Stimulated activated naive CD8-positive, alpha-beta T cell treated with anti-CD3 and anti-CD28 coated beads, Interleukin-15, Interleukin-2, amounts not matched to agents 100 U/mL and 50 U/mL, for 24 hours (primary cell): Measurements from ENCODE around the gene GRK2.

ENCODE experiments used
- ATAC-seq: fragments of 150-1000 bp; cut with Tn5 transposase; one replicate; pipeline ENCODE4 v1.10.0; 2021
- DNase-seq: peaks from one replicate; pipeline ENCODE4 v3.0.0; 2021

The GRK2 gene

DNA sequence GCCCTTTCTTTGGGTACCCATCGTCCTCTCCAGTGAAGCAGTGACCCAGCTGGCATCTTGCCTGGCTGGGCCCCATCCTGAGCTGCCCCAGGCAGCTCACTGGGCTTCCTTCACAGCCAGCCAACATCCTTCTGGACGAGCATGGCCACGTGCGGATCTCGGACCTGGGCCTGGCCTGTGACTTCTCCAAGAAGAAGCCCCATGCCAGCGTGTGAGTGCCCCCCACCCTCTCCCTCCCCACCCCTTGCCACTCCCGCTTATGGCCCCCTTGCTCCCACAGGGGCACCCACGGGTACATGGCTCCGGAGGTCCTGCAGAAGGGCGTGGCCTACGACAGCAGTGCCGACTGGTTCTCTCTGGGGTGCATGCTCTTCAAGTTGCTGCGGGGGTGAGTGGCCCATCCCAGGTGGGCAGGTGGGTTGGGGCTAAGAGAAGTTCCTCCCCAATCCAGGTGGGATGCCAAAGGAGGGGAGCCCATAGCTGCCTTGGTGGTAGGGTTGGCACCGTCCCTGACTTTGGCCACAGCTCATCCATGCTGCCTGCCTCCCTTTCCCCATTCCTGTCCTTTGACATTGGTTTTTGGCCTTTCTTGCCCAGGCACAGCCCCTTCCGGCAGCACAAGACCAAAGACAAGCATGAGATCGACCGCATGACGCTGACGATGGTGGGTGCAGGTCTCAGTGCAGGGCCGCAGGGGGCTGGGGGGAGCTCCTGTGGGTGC lies 16.0 kb downstream of the GRK2 start:
- DNase-seq (no peak), ATAC-seq (no peak)

DNA sequence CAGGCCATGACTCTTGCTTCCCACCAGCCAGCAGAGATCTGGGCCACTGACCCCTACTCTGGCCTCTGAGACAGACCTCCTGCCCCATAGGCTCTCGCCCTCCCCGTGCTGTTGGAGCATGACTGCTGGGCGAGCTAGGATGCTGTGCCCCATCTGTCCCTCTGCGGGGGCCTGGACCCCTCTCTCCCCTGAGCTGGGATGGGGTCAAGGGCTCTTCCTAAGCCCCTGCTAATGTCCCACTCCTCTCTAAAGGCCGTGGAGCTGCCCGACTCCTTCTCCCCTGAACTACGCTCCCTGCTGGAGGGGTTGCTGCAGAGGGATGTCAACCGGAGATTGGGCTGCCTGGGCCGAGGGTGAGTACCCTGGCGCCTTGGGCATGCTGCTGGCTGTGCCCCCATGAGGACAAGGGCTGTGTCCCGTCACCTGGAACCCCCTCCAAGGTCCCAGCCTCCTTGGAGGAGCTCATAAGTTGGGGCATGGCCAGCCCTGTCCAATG lies 16.7 kb downstream of the GRK2 start:
- DNase-seq (no peak), ATAC-seq (no peak)

DNA sequence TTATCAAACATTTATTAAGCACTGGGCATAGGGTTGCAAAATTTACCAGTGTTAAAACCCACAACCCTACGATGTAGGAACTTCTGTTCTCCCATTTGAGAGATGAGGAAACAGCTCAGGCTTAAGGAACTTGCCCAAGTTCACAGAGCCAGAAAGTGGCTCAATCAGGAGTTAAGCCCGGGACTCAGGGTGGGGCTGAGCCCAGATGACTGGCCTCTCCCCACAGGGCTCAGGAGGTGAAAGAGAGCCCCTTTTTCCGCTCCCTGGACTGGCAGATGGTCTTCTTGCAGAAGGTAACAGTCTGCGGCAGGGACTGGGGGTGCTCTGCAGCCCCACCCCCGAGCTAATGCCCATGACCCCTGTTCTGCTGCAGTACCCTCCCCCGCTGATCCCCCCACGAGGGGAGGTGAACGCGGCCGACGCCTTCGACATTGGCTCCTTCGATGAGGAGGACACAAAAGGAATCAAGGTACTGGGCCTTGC lies 17.2 kb downstream of the GRK2 start:
- ATAC-seq: no peak
- DNase-seq: no peak

DNA sequence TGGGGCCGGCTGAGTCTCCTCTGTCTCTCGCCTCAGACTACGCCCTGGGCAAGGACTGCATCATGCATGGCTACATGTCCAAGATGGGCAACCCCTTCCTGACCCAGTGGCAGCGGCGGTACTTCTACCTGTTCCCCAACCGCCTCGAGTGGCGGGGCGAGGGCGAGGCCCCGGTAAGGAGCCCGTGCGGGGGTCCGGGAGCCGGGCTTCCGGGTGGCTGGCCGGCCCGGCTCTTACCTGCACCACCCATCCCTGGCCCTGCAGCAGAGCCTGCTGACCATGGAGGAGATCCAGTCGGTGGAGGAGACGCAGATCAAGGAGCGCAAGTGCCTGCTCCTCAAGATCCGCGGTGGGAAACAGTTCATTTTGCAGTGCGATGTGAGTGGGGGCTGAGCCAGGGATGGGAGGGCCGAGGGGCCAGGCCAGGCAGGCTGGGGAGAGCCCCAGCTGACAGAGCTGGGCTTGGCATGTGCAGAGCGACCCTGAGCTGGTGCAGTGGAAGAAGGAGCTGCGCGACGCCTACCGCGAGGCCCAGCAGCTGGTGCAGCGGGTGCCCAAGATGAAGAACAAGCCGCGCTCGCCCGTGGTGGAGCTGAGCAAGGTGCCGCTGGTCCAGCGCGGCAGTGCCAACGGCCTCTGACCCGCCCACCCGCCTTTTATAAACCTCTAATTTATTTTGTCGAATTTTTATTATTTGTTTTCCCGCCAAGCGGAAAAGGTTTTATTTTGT lies 18.7 kb downstream of the GRK2 start:
- DNase-seq: no peak
- ATAC-seq: no peak

GRCh38 chr11:67285541-67286498 lies 19.5 kb downstream of the GRK2 start:
- DNase-seq (no peak), ATAC-seq (no peak)

- no peak for ATAC-seq
- peak; percentile 39 for DNase-seq
Measured at GRCh38 chr11:67286621-67287333, 20.5 kb downstream of the GRK2 start.

DNA sequence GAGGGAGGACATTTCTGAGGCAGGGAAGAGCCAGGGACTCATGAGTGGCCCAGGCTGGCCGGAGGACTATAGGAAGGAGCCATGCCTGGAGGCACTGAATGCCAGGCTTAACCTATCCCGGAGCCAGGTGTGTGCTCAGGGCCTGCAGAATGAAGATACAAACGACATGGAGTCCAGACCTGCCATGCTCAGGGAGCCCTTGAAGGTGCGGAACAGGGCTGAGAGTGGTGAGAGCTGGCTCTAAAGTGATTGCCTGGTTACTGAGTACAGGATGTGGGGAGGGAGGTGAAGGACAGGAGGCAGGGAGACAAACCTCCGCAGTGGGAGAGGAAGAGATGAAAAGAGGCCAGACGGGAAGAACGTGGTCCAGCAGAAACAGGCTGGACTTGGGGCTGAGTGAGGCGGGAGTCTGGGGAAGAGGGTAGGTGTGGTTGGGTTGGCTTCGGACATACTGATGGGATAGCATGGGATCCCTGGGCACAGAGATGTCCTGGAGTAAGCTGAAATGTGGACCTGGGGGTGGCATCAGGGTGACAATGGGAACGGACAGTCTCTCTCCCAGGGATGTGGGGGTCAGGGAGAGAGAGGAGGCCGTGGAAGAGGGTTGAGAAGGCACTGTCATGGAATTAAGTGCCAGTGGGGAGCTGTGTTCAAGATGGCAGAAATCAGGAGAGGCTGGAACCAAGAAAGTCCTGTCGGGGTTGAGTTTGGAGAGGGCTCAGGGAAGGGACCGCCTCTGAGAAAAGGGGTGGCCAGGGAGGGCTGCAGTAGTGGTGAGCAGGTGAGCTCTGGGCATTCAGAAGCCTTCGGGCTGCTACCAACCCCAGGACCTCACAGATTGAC lies 21.3 kb downstream of the GRK2 start:
- ATAC-seq: no peak

GRCh38 chr11:67288198-67288451 lies 21.9 kb downstream of the GRK2 start:
- ATAC-seq (no peak), DNase-seq (no peak)

More for the DNA sequence above, 21.3 kb downstream of the GRK2 start:
- DNase-seq: no peak

GRCh38 chr11:67288452-67289225 lies 22.4 kb downstream of the GRK2 start:
- ATAC-seq (peak; percentile 69), DNase-seq (peak; percentile 93)

DNA sequence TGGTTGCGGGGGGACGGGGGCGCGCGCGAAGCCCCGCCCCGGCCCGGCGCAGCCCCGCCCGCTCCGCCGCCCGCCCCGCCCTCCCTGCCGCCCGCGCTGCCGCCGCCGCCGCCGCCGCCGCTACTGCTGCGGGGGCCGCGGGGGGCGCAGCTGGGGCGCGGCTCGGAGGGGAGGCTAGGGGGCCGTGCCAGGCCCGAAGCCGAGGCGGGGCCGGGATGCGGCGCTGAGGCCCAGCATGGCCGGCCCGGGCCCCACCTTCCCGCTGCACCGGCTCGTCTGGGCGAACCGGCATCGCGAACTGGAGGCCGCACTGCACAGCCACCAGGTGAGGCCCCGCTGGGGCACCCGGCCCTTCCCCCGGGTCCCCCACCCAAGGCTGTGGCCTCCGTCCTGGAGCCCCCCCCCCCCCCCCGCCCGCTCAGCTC lies 23.0 kb downstream of the GRK2 start, which contains the start of gene ANKRD13D:
TSS of gene ANKRD13D (plus strand) at position 78 of the 425 bp plus-strand sequence. CDS start at position 236, 158 bp downstream.
- peak; percentile 30 for ATAC-seq
- DNase-seq: no peak

DNA sequence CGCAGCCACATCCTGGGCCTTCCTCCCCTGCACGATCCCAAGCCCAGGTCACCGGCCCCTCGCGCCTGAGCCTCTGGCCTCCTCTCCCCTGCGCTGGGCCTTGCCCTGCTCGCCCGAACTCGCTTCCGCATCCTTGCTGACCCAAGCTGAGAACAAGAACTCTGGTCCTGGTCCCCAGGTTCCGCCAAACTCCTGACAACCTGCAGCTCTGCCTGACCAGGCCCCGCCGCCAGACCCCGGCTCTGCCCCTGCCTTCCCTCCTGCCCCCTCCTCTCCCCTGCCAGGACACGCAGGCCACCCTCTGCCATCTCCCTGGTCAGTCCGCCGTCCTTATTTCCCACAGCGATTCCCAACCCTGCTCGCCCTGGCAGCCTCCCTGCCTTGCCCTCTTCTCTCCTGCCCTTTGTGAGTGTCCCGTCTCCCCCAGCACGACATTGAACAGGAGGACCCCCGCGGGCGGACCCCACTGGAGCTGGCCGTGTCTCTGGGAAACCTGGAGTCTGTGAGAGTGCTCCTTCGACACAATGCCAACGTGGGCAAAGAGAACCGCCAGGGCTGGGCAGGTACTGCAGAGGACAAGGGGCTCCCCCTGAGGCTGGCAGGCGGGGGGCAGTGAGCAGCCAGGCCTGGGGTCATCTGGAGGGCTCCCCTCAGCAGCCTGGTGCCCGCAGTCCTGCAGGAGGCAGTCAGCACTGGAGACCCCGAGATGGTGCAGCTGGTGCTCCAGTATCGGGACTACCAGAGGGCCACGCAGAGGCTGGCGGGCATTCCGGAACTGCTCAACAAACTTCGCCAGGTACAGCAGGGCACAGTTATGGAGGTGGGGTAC lies 23.6 kb downstream of the GRK2 start:
- no peak for DNase-seq
- no peak for ATAC-seq

- ATAC-seq (no peak), DNase-seq (no peak)
Measured at GRCh38 chr11:67290801-67291200, 24.5 kb downstream of the GRK2 start.

DNA sequence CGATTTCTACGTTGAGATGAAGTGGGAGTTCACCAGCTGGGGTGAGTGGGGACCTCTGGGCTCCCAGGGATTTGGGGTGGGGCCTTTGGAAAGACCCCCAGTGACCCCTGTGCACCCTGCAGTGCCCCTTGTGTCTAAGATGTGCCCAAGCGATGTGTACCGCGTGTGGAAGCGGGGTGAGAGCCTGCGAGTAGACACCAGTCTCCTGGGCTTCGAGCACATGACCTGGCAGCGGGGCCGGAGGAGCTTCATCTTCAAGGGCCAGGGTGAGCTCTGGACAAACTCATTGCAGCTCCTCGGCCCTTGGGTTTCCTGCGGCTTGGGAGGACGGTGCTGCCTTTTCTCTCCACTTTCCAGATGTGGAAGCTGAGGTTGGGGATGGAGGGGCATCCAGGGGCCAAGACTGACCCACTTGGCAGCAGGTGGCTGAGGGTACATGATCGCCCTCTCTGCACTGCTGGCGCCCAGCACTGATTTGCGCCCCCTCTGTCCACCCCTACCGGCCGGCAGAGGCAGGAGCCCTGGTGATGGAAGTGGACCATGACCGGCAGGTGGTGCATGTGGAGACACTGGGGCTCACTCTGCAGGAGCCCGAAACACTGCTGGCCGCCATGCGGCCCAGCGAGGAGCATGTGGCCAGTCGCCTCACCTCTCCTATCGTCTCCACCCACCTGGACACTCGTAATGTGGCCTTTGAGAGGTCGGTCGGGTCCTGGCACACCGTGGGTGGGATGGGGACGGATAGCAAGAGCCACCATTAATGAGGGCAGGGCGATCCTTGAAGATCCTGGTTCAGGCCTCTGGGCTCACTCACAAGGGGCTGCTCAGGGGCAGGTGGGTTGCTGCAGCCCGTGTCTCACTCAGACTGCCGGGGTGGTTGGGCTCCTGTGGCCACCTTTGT lies 25.5 kb downstream of the GRK2 start:
- no peak for DNase-seq

DNA sequence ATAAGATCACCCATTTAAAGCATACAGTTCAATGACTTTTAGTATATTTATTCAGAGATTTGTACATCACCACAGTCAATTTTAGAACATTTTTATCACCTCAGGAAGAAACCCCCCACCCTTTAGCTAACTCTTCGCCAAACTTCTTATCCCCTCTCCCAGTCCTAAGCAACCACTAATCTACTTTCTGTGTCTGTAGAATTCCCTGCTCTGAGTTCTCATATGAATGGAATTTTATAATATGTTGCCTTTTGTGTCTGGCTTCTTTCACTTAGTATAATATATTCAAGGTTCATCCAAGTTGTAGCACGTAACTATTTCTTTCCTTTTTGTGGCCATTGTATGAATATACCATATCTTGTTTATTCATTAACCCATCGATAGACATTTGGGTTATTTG lies 26.4 kb downstream of the GRK2 start:
- ATAC-seq (no peak), DNase-seq (no peak)

More for the DNA sequence above, 25.5 kb downstream of the GRK2 start:
- ATAC-seq: no peak

- ATAC-seq: no peak
- no peak for DNase-seq
Measured at GRCh38 chr11:67293090-67293489, 26.8 kb downstream of the GRK2 start.

GRCh38 chr11:67295846-67296245 lies 29.6 kb downstream of the GRK2 start:
- ATAC-seq (no peak), DNase-seq (no peak)

DNA sequence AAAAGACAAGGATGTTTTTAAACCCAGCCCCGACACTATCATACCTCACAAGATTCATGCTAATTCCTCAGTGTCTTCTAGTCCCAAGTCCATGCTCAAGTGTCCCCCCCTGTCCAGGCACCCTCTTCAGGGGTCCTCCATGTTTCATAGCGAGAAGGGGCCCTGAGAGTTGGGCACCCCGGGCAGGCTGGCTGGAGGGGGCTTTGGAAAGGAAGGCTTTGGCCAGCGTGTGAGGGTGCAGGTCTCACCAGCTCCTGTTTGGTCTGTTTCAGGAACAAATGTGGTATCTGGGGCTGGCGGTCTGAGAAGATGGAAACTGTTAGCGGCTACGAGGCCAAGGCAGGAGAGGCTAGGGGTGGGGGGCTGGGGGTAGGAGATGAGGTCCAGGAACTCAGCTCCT lies 32.5 kb downstream of the GRK2 start:
- DNase-seq (no peak), ATAC-seq (no peak)
